Endothelial cell (in vitro differentiated cells): ENCODE data around the gene PPIG. TPM values are rescaled to one million over a fixed set of nuclear protein-coding genes. Genes with fewer than 3 reads are reported as not detected.
A peak's percentile ranks its signal among the peaks of the same experiment; 100 is the strongest.
"Not testable (repeated sequence)": the region's sequence is repeated elsewhere in the genome, so short reads cannot be mapped to it uniquely, and the experiment has no call there.

Experiments used
- DNase-seq: peaks from one replicate; pipeline ENCODE4 v3.0.0; 2021; ENCODE audit warnings: low spot score
- H3K27ac Mint-ChIP-seq: one replicate; pipeline ENCODE4 v1.8.0; 2021; ENCODE audit warnings: mixed read lengths, inconsistent platforms; ENCODE audit not compliant: unreplicated experiment
- H3K27me3 Mint-ChIP-seq: one replicate; pipeline ENCODE4 v1.8.0; 2021; ENCODE audit warnings: mild to moderate bottlenecking, moderate library complexity, mixed read lengths, inconsistent platforms; ENCODE audit not compliant: unreplicated experiment
- H3K36me3 Mint-ChIP-seq: one replicate; pipeline ENCODE4 v1.8.0; 2021; ENCODE audit warnings: mild to moderate bottlenecking, low read depth, mixed read lengths, inconsistent platforms; ENCODE audit not compliant: unreplicated experiment
- H3K4me1 Mint-ChIP-seq: one replicate; pipeline ENCODE4 v1.8.0; 2021; ENCODE audit warnings: mild to moderate bottlenecking, mixed read lengths, inconsistent platforms; ENCODE audit not compliant: unreplicated experiment
- H3K4me3 Mint-ChIP-seq: one replicate; pipeline ENCODE4 v1.8.0; 2021; ENCODE audit warnings: mild to moderate bottlenecking, mixed read lengths, inconsistent platforms; ENCODE audit not compliant: unreplicated experiment
- H3K9me3 Mint-ChIP-seq: one replicate; pipeline ENCODE4 v1.8.0; 2021; ENCODE audit warnings: mixed read lengths, inconsistent platforms; ENCODE audit not compliant: unreplicated experiment
- total RNA-seq: library from RNA; stranded (reverse); fragmentation: NEBNext Ultra II Directional; extraction: Animal tissue kit (Norgen Biotek cat#: 25700); gene quantifications from one replicate; pipeline ENCODE4 v1.2.1, GENCODE V29; 2021; ENCODE audit not compliant: unreplicated experiment
- TF ChIP-seq, protein P1 (sequence below): fragments of 200-600 bp; sonication (generic); IDR thresholded peaks from one replicate; pipeline ENCODE4 v1.5.0; 2021; ENCODE audit warnings: antibody characterized with exemption; ENCODE audit not compliant: unreplicated experiment

Gene PPIG
- total RNA-seq, 1 donor from 2014 or later = 50.8 TPM

DNA sequence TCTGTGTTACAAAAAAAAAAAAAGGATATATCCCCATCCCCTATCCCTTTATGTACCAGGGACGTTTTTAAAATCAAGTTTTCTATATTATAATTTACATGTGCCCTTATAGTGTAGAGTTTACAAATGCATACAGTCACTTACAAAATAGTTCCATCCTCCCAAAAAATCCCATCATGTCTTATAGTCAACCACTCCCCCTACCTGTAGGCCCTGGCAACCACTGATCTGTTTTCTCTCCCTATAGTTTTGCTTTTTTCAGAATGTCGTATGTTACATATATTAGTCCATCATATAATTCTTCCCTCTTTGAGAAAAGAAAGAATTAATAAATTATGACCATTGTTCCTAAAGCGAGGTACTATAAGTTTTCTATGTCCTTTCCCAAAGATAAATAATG lies 92.2 kb downstream of the PPIG start:
- Mint-ChIP-seq H3K4me3 (no peak overlapping the region), H3K9me3 (no peaks in the 10 kb centered on the region), H3K27me3 (peaks cover 3% of the 10 kb centered on the region), H3K36me3 (no peaks in the 10 kb centered on the region), H3K4me1 (peaks cover 15% of the 10 kb centered on the region), H3K27ac (peak overlapping the region; percentile 55)
- TF ChIP-seq, protein P1, sequence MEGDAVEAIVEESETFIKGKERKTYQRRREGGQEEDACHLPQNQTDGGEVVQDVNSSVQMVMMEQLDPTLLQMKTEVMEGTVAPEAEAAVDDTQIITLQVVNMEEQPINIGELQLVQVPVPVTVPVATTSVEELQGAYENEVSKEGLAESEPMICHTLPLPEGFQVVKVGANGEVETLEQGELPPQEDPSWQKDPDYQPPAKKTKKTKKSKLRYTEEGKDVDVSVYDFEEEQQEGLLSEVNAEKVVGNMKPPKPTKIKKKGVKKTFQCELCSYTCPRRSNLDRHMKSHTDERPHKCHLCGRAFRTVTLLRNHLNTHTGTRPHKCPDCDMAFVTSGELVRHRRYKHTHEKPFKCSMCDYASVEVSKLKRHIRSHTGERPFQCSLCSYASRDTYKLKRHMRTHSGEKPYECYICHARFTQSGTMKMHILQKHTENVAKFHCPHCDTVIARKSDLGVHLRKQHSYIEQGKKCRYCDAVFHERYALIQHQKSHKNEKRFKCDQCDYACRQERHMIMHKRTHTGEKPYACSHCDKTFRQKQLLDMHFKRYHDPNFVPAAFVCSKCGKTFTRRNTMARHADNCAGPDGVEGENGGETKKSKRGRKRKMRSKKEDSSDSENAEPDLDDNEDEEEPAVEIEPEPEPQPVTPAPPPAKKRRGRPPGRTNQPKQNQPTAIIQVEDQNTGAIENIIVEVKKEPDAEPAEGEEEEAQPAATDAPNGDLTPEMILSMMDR = peak; percentile 30
- no peak for DNase-seq

- Mint-ChIP-seq H3K36me3 (no peaks in the 10 kb centered on the region), H3K4me1 (peaks cover 12% of the 10 kb centered on the region), H3K9me3 (no peaks in the 10 kb centered on the region), H3K27me3 (peaks cover 3% of the 10 kb centered on the region), H3K27ac (no peak overlapping the region), H3K4me3 (no peak overlapping the region)
- DNase-seq = no peak
- TF ChIP-seq, protein P1 = no peak
These were observed 92.7 kb downstream of the PPIG start for GRCh38 chr2:169676850-169677249.

- H3K9me3 Mint-ChIP-seq = no peaks in the 10 kb centered on the region
- H3K4me1 Mint-ChIP-seq = peaks cover 3% of the 10 kb centered on the region
- no peak for DNase-seq
- H3K4me3 Mint-ChIP-seq = no peak overlapping the region
- TF ChIP-seq, protein P1 = no peak
- H3K27me3 Mint-ChIP-seq = peaks cover 2% of the 10 kb centered on the region
- no peak overlapping the region for H3K27ac Mint-ChIP-seq
- peaks cover 7% of the 10 kb centered on the region for H3K36me3 Mint-ChIP-seq
These were observed 98.9 kb downstream of the PPIG start for GRCh38 chr2:169683054-169683424.

DNA sequence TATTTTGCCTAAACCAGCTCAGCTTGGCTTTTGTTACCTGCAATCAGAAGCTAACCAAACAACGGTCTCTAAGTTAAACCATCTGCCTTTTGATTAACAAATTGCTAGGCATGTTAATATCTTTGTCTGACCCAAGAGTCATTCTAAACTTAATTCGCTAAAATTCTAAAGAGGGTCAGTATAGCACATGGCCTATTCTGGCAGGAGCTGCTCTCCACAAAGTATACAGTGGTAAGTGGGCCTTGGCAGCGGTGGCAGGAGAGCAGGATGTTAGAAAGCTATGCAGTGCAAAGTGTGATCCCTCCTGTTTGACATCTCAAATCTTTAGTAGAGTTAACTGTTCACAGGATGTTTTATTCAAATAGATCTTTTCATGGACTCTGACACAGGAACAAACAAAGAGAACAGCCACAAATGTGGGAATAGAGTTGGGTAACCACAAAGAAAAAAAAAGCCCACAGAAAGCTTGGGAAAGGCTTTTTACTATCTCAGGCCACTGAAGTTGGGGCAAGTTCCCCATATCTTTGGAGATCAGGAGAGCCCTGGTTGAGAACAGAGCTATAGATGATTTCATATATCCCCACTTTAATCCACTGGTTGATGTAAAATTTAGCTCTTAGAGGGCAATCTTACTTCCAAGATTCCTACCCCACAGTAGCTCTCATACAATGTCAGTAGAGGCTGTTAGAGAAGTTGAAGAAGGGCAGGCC lies 99.4 kb downstream of the PPIG start:
- TF ChIP-seq, protein P1 = no peak
- peaks cover 4% of the 10 kb centered on the region for H3K9me3 Mint-ChIP-seq
- peaks cover 13% of the 10 kb centered on the region for H3K36me3 Mint-ChIP-seq
- H3K4me1 Mint-ChIP-seq = peaks cover 3% of the 10 kb centered on the region
- peaks cover 2% of the 10 kb centered on the region for H3K27me3 Mint-ChIP-seq
- DNase-seq = no peak
- H3K27ac Mint-ChIP-seq = no peak overlapping the region
- H3K4me3 Mint-ChIP-seq = no peak overlapping the region

DNA sequence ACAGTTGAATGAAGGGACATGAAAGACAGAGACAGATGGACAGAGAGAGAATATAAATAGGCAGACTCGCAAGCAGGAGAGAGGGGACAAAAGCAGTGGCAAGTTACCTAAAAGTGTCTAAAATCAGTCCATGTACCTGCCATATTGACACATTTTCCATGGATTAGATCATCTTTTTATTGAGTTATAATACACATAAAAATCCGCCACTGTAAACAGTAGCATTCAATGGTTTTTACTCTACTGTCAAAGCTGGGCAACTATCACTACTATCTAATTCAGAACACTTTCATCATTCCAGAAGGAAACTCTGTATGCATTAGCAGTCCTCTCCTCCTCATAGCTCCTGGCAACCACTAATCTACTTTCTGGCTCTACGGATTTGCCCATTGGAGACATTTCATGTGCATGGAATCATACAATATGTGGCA lies 100.0 kb downstream of the PPIG start:
- TF ChIP-seq, protein P1 = no peak
- DNase-seq = no peak
- Mint-ChIP-seq H3K36me3 (peaks cover 15% of the 10 kb centered on the region), H3K27ac (no peak overlapping the region), H3K4me3 (no peak overlapping the region), H3K4me1 (peaks cover 3% of the 10 kb centered on the region), H3K9me3 (peaks cover 7% of the 10 kb centered on the region), H3K27me3 (peaks cover 2% of the 10 kb centered on the region)

- not testable (repeated sequence) for H3K9me3 Mint-ChIP-seq, H3K27ac Mint-ChIP-seq, H3K27me3 Mint-ChIP-seq, H3K4me1 Mint-ChIP-seq, H3K4me3 Mint-ChIP-seq, DNase-seq
- H3K36me3 Mint-ChIP-seq = peaks cover 15% of the 10 kb centered on the region
These were observed 100.6 kb downstream of the PPIG start for GRCh38 chr2:169684712-169685111.

- not testable (repeated sequence) for H3K4me1 Mint-ChIP-seq, H3K4me3 Mint-ChIP-seq, H3K9me3 Mint-ChIP-seq, DNase-seq, H3K27ac Mint-ChIP-seq, H3K27me3 Mint-ChIP-seq
- peaks cover 15% of the 10 kb centered on the region for H3K36me3 Mint-ChIP-seq
These were observed 102.7 kb downstream of the PPIG start for GRCh38 chr2:169686825-169687224.
